IgD-negative memory B cell (primary cell): Measurements from ENCODE around the gene CS. TPM values are rescaled to one million over a fixed set of nuclear protein-coding genes. Genes with fewer than 3 reads are reported as not detected.
"Not testable (repeated sequence)": the region's sequence is repeated elsewhere in the genome, so short reads cannot be mapped to it uniquely, and the experiment has no call there.

ENCODE experiments used
- H3K27ac Mint-ChIP-seq, 3 donors: one replicate each; pipeline ENCODE4 v1.8.0; 2020 to 2022; ENCODE audit warnings: mild to moderate bottlenecking in 3 of 3, mixed read lengths in 3 of 3, moderate library complexity in 1 of 3
- H3K27me3 Mint-ChIP-seq: one replicate; pipeline ENCODE4 v1.8.0; 2021; ENCODE audit warnings: mixed read lengths
- H3K36me3 Mint-ChIP-seq: one replicate; pipeline ENCODE4 v1.8.0; 2020; ENCODE audit warnings: mild to moderate bottlenecking, mixed read lengths
- H3K4me1 Mint-ChIP-seq, 3 donors: one replicate each; pipeline ENCODE4 v1.8.0; 2020 to 2022; ENCODE audit warnings: mixed read lengths in 3 of 3, mild to moderate bottlenecking in 1 of 3
- H3K4me3 Mint-ChIP-seq, 4 donors: one replicate each; pipeline ENCODE4 v1.8.0; 2020 to 2022; ENCODE audit warnings: mild to moderate bottlenecking in 4 of 4, mixed read lengths in 4 of 4, moderate library complexity in 3 of 4
- H3K9me3 Mint-ChIP-seq, 3 donors: one replicate each; pipeline ENCODE4 v1.8.0; 2020 to 2021; ENCODE audit warnings: mixed read lengths in 3 of 3, mild to moderate bottlenecking in 1 of 3
- polyA plus RNA-seq: library from polyadenylated mRNA; unstranded; fragments of 300-500 nt; fragmentation: Illumina TruSeq; gene quantifications from one replicate; pipeline ENCODE4 v1.2.3, GENCODE V29; 2021

The CS gene
- polyA plus RNA-seq, 1 donor from 2014 or later, result 79.3 TPM

GRCh38 chr12:56304872-56305590, 4.9 kb upstream of the CS start:
- peaks cover 13 to 21% (median 19%) of the 10 kb centered on the region in 3 donors for H3K4me1 Mint-ChIP-seq
- H3K27me3 Mint-ChIP-seq, result no peaks in the 10 kb centered on the region
- no peaks in the 10 kb centered on the region for H3K36me3 Mint-ChIP-seq
- H3K9me3 Mint-ChIP-seq, result no peaks in the 10 kb centered on the region
- no peak overlapping the region for H3K4me3 Mint-ChIP-seq
- peak overlapping the region in 1 of 3 donors; percentile 23 for H3K27ac Mint-ChIP-seq

- no peak overlapping the region for H3K4me3 Mint-ChIP-seq
- H3K4me1 Mint-ChIP-seq, result peaks cover 14 to 27% (median 21%) of the 10 kb centered on the region in 3 donors
- H3K36me3 Mint-ChIP-seq, result no peaks in the 10 kb centered on the region
- H3K9me3 Mint-ChIP-seq, result no peaks in the 10 kb centered on the region
- no peaks in the 10 kb centered on the region for H3K27me3 Mint-ChIP-seq
- peak overlapping the region in 2 of 3 donors; percentile 53 to 59 for H3K27ac Mint-ChIP-seq
Measured at GRCh38 chr12:56304276-56304675, 4.1 kb upstream of the CS start.

- no peaks in the 10 kb centered on the region for H3K9me3 Mint-ChIP-seq
- no peaks in the 10 kb centered on the region for H3K36me3 Mint-ChIP-seq
- peak overlapping the region; percentile 89 to 98 (median 97) for H3K4me3 Mint-ChIP-seq
- H3K27me3 Mint-ChIP-seq, result no peaks in the 10 kb centered on the region
- H3K27ac Mint-ChIP-seq, result peak overlapping the region; percentile 90 to 99 (median 98)
- peaks cover 38 to 50% (median 49%) of the 10 kb centered on the region in 3 donors for H3K4me1 Mint-ChIP-seq
Measured at GRCh38 chr12:56300644-56301464, 724 bp upstream of the CS start.

- H3K36me3 Mint-ChIP-seq, result peaks cover 2% of the 10 kb centered on the region
- peak overlapping the region; percentile 89 to 98 (median 97) for H3K4me3 Mint-ChIP-seq
- H3K27ac Mint-ChIP-seq, result peak overlapping the region; percentile 90 to 99 (median 98)
- no peaks in the 10 kb centered on the region for H3K9me3 Mint-ChIP-seq
- H3K4me1 Mint-ChIP-seq, result peaks cover 38 to 50% (median 49%) of the 10 kb centered on the region in 3 donors
- no peaks in the 10 kb centered on the region for H3K27me3 Mint-ChIP-seq
Measured at GRCh38 chr12:56299308-56299852, 750 bp downstream of the CS start.

GRCh38 chr12:56298828-56299227, 1.3 kb downstream of the CS start:
- Mint-ChIP-seq H3K4me3 (peak overlapping the region; percentile 89 to 98 (median 97)), H3K27ac (peak overlapping the region; percentile 90 to 99 (median 98)), H3K27me3 (no peaks in the 10 kb centered on the region), H3K36me3 (peaks cover 2% of the 10 kb centered on the region), H3K4me1 (peaks cover 38 to 51% (median 50%) of the 10 kb centered on the region in 3 donors), H3K9me3 (no peaks in the 10 kb centered on the region)

- H3K36me3 Mint-ChIP-seq, result peaks cover 2% of the 10 kb centered on the region
- H3K9me3 Mint-ChIP-seq, result no peaks in the 10 kb centered on the region
- H3K27me3 Mint-ChIP-seq, result no peaks in the 10 kb centered on the region
- peaks cover 39 to 52% (median 51%) of the 10 kb centered on the region in 3 donors for H3K4me1 Mint-ChIP-seq
- peak overlapping the region in 1 of 3 donors; percentile 51 for H3K27ac Mint-ChIP-seq
- peak overlapping the region in 3 of 4 donors; percentile 49 to 78 (median 62) for H3K4me3 Mint-ChIP-seq
Measured at GRCh38 chr12:56297400-56297799, 2.7 kb downstream of the CS start.

GRCh38 chr12:56296295-56296694, 3.8 kb downstream of the CS start:
- peak overlapping the region in 3 of 4 donors; percentile 16 to 66 (median 44) for H3K4me3 Mint-ChIP-seq
- no peaks in the 10 kb centered on the region for H3K27me3 Mint-ChIP-seq
- peaks cover 34 to 45% (median 41%) of the 10 kb centered on the region in 3 donors for H3K4me1 Mint-ChIP-seq
- no peaks in the 10 kb centered on the region for H3K9me3 Mint-ChIP-seq
- peaks cover 2% of the 10 kb centered on the region for H3K36me3 Mint-ChIP-seq
- peak overlapping the region in 2 of 3 donors; percentile 51 to 67 for H3K27ac Mint-ChIP-seq

- H3K4me1 Mint-ChIP-seq, result peaks cover 25 to 34% (median 28%) of the 10 kb centered on the region in 3 donors
- no peaks in the 10 kb centered on the region for H3K27me3 Mint-ChIP-seq
- H3K36me3 Mint-ChIP-seq, result peaks cover 2% of the 10 kb centered on the region
- H3K27ac Mint-ChIP-seq, result no peak overlapping the region
- no peak overlapping the region for H3K4me3 Mint-ChIP-seq
- no peaks in the 10 kb centered on the region for H3K9me3 Mint-ChIP-seq
Measured at GRCh38 chr12:56293795-56294194, 6.3 kb downstream of the CS start.

- Mint-ChIP-seq H3K4me3 (no peak overlapping the region), H3K36me3 (peaks cover 2% of the 10 kb centered on the region), H3K27ac (no peak overlapping the region), H3K27me3 (no peaks in the 10 kb centered on the region), H3K4me1 (peaks cover 5 to 12% (median 8%) of the 10 kb centered on the region in 3 donors), H3K9me3 (no peaks in the 10 kb centered on the region)
Measured at GRCh38 chr12:56288705-56289387, 11.3 kb downstream of the CS start.

GRCh38 chr12:56286044-56286830, 13.9 kb downstream of the CS start:
- peaks cover 0 to 13% (median 7%) of the 10 kb centered on the region in 3 donors for H3K4me1 Mint-ChIP-seq
- H3K9me3 Mint-ChIP-seq, result no peaks in the 10 kb centered on the region
- H3K27me3 Mint-ChIP-seq, result no peaks in the 10 kb centered on the region
- peak overlapping the region in 1 of 3 donors; percentile 1 for H3K27ac Mint-ChIP-seq
- H3K4me3 Mint-ChIP-seq, result no peak overlapping the region
- H3K36me3 Mint-ChIP-seq, result peaks cover 2% of the 10 kb centered on the region

- H3K27me3 Mint-ChIP-seq, H3K36me3 Mint-ChIP-seq, H3K27ac Mint-ChIP-seq, H3K9me3 Mint-ChIP-seq, H3K4me3 Mint-ChIP-seq: not testable (repeated sequence)
- peaks cover 0 to 10% (median 7%) of the 10 kb centered on the region in 3 donors for H3K4me1 Mint-ChIP-seq
Measured at GRCh38 chr12:56284263-56284662, 15.9 kb downstream of the CS start.

- Mint-ChIP-seq H3K4me1 (peaks cover 0 to 10% (median 7%) of the 10 kb centered on the region in 3 donors), H3K27me3 (no peaks in the 10 kb centered on the region), H3K9me3 (no peaks in the 10 kb centered on the region), H3K36me3 (peaks cover 8% of the 10 kb centered on the region), H3K27ac (peak overlapping the region in 1 of 3 donors; percentile 62), H3K4me3 (no peak overlapping the region)
Measured at GRCh38 chr12:56282579-56282978, 17.6 kb downstream of the CS start.

- no peaks in the 10 kb centered on the region for H3K9me3 Mint-ChIP-seq
- no peaks in the 10 kb centered on the region for H3K27me3 Mint-ChIP-seq
- H3K27ac Mint-ChIP-seq, result peak overlapping the region in 1 of 3 donors; percentile 62
- H3K4me1 Mint-ChIP-seq, result peaks cover 0 to 10% (median 7%) of the 10 kb centered on the region in 3 donors
- peaks cover 8% of the 10 kb centered on the region for H3K36me3 Mint-ChIP-seq
- H3K4me3 Mint-ChIP-seq, result peak overlapping the region in 1 of 4 donors; percentile 23
Measured at GRCh38 chr12:56282030-56282429, 18.1 kb downstream of the CS start.

GRCh38 chr12:56280849-56281248, 19.3 kb downstream of the CS start:
- Mint-ChIP-seq H3K36me3 (peaks cover 8% of the 10 kb centered on the region), H3K4me1 (peaks cover 0 to 7% (median 3%) of the 10 kb centered on the region in 3 donors), H3K27ac (no peak overlapping the region), H3K4me3 (no peak overlapping the region), H3K27me3 (no peaks in the 10 kb centered on the region), H3K9me3 (no peaks in the 10 kb centered on the region)
